Endodermal cell (in vitro differentiated cells): ENCODE data around the gene TAF6. TPM values are rescaled to one million over a fixed set of nuclear protein-coding genes. Genes with fewer than 3 reads are reported as not detected.
"Not testable (repeated sequence)": the region's sequence is repeated elsewhere in the genome, so short reads cannot be mapped to it uniquely, and the experiment has no call there.

Experiments
- DNase-seq: peaks from one replicate; pipeline ENCODE4 v3.0.0-alpha.2; 2017
- H3K27ac ChIP-seq: 2 replicates; pipeline ENCODE4 v1.5.1; 2013; ENCODE audit warnings: mild to moderate bottlenecking, low read depth, low read length, moderate library complexity
- H3K27me3 ChIP-seq: 2 replicates; pipeline ENCODE4 v1.6.1; 2013; ENCODE audit warnings: mild to moderate bottlenecking, low read length, moderate library complexity; ENCODE audit not compliant: insufficient read depth, control insufficient read depth, poor library complexity, severe bottlenecking
- H3K36me3 ChIP-seq: 2 replicates; pipeline ENCODE4 v1.7.0; 2013; ENCODE audit warnings: mild to moderate bottlenecking, low read length, moderate library complexity; ENCODE audit not compliant: control insufficient read depth, insufficient read depth
- H3K4me1 ChIP-seq: one replicate; pipeline ENCODE4 v1.7.0; 2013; ENCODE audit warnings: low read length; ENCODE audit not compliant: control insufficient read depth, insufficient read depth
- H3K4me3 ChIP-seq: 2 replicates; pipeline ENCODE4 v1.5.1; 2013; ENCODE audit warnings: mild to moderate bottlenecking, low read length, moderate library complexity
- H3K9ac ChIP-seq: 2 replicates; pipeline ENCODE4 v1.6.1; 2013; ENCODE audit warnings: mild to moderate bottlenecking, low read length, moderate library complexity; ENCODE audit not compliant: poor library complexity, severe bottlenecking; ENCODE audit errors: extremely low read depth
- H3K9me3 ChIP-seq: 2 replicates; pipeline ENCODE4 v1.6.1; 2013; ENCODE audit warnings: mild to moderate bottlenecking, low read length, moderate library complexity; ENCODE audit not compliant: control insufficient read depth
- H3K27ac Mint-ChIP-seq: 2 replicates; pipeline ENCODE4 v1.8.0; 2020; ENCODE audit warnings: mixed read lengths
- H3K27me3 Mint-ChIP-seq: 2 replicates; pipeline ENCODE4 v1.8.0; 2021; ENCODE audit warnings: mild to moderate bottlenecking, mixed read lengths; ENCODE audit not compliant: insufficient read depth
- H3K36me3 Mint-ChIP-seq: 2 replicates; pipeline ENCODE4 v1.8.0; 2020; ENCODE audit warnings: low read depth, mixed read lengths
- H3K4me1 Mint-ChIP-seq: 2 replicates; pipeline ENCODE4 v1.8.0; 2020; ENCODE audit warnings: mixed read lengths
- H3K4me3 Mint-ChIP-seq: 2 replicates; pipeline ENCODE4 v1.8.0; 2020; ENCODE audit warnings: mild to moderate bottlenecking, moderate library complexity, mixed read lengths
- H3K9me3 Mint-ChIP-seq: 2 replicates; pipeline ENCODE4 v1.8.0; 2020; ENCODE audit warnings: mild to moderate bottlenecking, mixed read lengths
- WGBS, 2 experiments: methylation state at CpG; one replicate each; pipeline versions ENCODE4 v1.1.5 to v1.1.7; 2013; ENCODE audit warnings: missing lambda C conversion rate in 2 of 2, mixed read lengths in 1 of 2; ENCODE audit not compliant: insufficient coverage in 1 of 2, insufficient read length in 1 of 2; 5-methylcytosine and 5-hydroxymethylcytosine counted together
- total RNA-seq, 2 donors: library from RNA; stranded (reverse); fragmentation: NEBNext Ultra II Directional in 1 of 2; extraction: Animal tissue kit (Norgen Biotek cat#: 25700) in 1 of 2; gene quantifications; 2 replicates in 1 of 2; 3 replicates in 1 of 2; pipeline ENCODE4 v1.2.1, GENCODE V29; 2021
- TF ChIP-seq, protein P1 (sequence below): fragments of 200-600 bp; sonication (generic); conservative IDR thresholded peaks from 2 replicates; pipeline ENCODE4 v1.5.0; 2021; ENCODE audit warnings: antibody characterized with exemption, mild to moderate bottlenecking

TAF6 gene
- total RNA-seq, 2 donors from 2014 or later, result 83.1 to 113 TPM

DNA sequence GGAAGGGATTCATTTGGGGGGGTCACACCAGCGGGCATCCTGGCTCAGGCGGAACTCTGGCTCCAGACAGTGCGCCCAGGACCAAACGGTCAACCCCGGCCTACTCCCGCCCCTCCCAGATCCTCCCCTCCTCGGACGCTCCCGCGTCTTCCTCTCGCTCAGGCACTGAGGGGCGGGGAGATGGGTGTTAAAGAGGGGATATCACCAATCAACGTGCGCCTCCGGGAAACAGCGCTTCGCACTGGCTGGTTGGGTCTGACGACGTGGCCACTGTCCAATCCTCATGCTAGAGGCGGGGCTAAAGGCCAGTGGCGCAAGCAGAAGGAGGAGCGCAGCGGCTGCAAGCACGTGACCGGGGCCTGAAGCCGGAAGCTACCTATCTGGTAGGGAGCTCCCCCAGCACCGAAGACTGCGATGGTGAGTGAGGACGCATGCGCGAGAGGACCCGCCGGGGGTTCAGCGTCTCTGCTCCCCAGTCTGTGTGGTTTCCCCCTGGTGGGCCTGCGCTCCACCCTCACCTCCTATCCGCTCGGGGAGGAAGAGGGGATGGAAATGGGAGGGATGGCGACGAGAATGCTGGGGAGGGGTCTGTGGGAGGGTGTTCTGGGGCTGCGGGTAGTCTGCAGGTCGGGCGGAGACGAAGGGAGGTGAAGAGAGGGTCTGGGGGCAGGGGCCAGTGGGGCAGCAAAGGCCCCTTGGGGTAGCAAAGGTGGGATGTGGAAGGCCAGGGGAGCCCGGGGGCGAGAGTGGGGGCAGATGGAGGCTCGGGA lies 29.6 kb upstream of the TAF6 start, which contains the start of gene LAMTOR4:
LAMTOR4 (plus strand) TSS at position 360 of the 770 bp plus-strand sequence; CDS start at position 415, 55 bp downstream.
- Mint-ChIP-seq H3K9me3 (peaks cover 16% of the 10 kb centered on the region), H3K36me3 (peaks cover 28% of the 10 kb centered on the region), H3K27me3 (no peaks in the 10 kb centered on the region), H3K4me3 (peak within 1 kb of the TSS; percentile 99), H3K4me1 (peaks cover 19% of the 10 kb centered on the region), H3K27ac (peak within 1 kb of the TSS; percentile 97)
- Histone ChIP-seq H3K9me3 (no peaks in the 10 kb centered on the region), H3K9ac (peak within 1 kb of the TSS; percentile 56), H3K4me3 (peak within 1 kb of the TSS; percentile 97), H3K27me3 (no peaks in the 10 kb centered on the region), H3K4me1 (peaks cover 8% of the 10 kb centered on the region), H3K36me3 (peaks cover 18% of the 10 kb centered on the region), H3K27ac (peak within 1 kb of the TSS; percentile 16)
- TF ChIP-seq, protein P1, sequence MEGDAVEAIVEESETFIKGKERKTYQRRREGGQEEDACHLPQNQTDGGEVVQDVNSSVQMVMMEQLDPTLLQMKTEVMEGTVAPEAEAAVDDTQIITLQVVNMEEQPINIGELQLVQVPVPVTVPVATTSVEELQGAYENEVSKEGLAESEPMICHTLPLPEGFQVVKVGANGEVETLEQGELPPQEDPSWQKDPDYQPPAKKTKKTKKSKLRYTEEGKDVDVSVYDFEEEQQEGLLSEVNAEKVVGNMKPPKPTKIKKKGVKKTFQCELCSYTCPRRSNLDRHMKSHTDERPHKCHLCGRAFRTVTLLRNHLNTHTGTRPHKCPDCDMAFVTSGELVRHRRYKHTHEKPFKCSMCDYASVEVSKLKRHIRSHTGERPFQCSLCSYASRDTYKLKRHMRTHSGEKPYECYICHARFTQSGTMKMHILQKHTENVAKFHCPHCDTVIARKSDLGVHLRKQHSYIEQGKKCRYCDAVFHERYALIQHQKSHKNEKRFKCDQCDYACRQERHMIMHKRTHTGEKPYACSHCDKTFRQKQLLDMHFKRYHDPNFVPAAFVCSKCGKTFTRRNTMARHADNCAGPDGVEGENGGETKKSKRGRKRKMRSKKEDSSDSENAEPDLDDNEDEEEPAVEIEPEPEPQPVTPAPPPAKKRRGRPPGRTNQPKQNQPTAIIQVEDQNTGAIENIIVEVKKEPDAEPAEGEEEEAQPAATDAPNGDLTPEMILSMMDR, result peak; percentile 21
- DNase-seq, result peak; percentile 99
- 0 to 1% methylated on average over 17 to 44 of the region's 46 CpGs for WGBS, 2 experiments

DNA sequence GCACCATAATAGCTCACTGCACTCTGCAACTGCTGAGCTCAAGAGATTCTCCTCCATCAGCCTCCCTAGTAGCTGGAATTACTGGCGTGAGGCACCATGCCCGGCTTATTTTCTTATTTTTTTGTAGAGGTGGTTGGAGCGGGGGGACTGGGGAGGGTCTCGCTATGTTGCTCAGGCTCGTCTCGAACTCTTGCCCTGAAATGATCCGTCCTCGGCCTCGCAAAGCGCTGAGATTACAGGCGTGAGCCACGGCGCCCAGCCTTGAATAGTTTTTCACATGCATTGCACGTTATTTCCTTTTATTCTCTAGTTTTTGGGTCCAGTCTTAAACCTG lies 29.0 kb upstream of the TAF6 start:
- Mint-ChIP-seq H3K4me3 (peak overlapping the region; percentile 99), H3K4me1 (peaks cover 16% of the 10 kb centered on the region), H3K27me3 (no peaks in the 10 kb centered on the region), H3K9me3 (peaks cover 16% of the 10 kb centered on the region), H3K36me3 (peaks cover 24% of the 10 kb centered on the region), H3K27ac (peak overlapping the region; percentile 97)
- peak overlapping the region; percentile 16 for H3K27ac ChIP-seq
- peaks cover 13% of the 10 kb centered on the region for H3K36me3 ChIP-seq
- peak overlapping the region; percentile 97 for H3K4me3 ChIP-seq
- no peaks in the 10 kb centered on the region for H3K9me3 ChIP-seq
- TF ChIP-seq, protein P1, result no peak
- DNase-seq, result no peak
- H3K9ac ChIP-seq, result no peak overlapping the region
- H3K27me3 ChIP-seq, result no peaks in the 10 kb centered on the region
- peaks cover 3% of the 10 kb centered on the region for H3K4me1 ChIP-seq
- WGBS, 2 experiments, result 75 to 93% methylated on average over 9 to 14 of the region's 14 CpGs

DNA sequence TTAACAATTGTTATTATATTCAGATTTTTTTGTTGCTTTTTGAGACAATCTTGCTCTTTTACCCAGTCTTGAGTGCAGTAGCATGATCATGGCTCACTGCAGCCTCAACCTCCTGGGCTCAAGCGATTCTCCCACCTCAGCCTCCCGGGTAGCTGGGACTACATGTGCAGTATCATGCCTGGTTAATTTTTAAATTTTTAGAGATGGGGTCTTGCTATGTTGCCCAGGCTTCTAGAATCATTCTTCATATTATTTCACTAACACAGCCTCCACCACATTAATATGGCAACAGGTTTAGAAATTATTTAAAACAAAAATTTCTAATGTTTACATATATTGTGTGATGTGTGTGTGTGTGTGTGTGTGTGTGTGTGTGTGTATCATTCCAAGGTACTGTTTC lies 28.1 kb upstream of the TAF6 start:
- Histone ChIP-seq H3K4me1 (peaks cover 3% of the 10 kb centered on the region), H3K27ac (no peak overlapping the region), H3K27me3 (no peaks in the 10 kb centered on the region), H3K9me3 (no peaks in the 10 kb centered on the region), H3K36me3 (peaks cover 4% of the 10 kb centered on the region), H3K9ac (no peak overlapping the region), H3K4me3 (no peak overlapping the region)
- Mint-ChIP-seq H3K27me3 (no peaks in the 10 kb centered on the region), H3K27ac (no peak overlapping the region), H3K9me3 (peaks cover 16% of the 10 kb centered on the region), H3K4me3 (no peak overlapping the region), H3K36me3 (peaks cover 17% of the 10 kb centered on the region), H3K4me1 (peaks cover 12% of the 10 kb centered on the region)
- no peak for DNase-seq
- 97 to 100% methylated on average over 2 of the region's 2 CpGs for WGBS, 2 experiments
- TF ChIP-seq, protein P1, result no peak

DNA sequence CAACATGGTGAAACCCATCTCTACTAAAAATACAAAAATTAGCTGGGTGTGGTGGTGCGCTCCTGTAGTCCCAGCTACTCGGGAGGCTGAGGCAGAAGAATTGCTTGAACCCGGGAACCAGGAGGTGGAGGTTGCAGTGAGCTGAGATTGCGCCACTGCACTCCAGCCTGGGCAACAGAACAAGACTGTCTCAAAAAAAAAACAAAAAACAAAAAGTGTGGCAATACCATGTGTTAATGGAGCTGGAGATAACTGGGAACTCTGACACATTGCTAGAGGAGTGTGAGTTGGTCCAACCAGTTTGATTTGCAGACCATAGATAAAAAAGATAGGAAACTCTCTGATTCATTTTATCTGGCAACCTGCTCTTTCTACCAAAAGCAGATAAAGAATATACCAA lies 27.2 kb upstream of the TAF6 start:
- H3K9ac ChIP-seq, H3K9me3 ChIP-seq, H3K27ac Mint-ChIP-seq, H3K27ac ChIP-seq, H3K36me3 Mint-ChIP-seq, H3K4me3 Mint-ChIP-seq, H3K27me3 ChIP-seq, H3K36me3 ChIP-seq, H3K4me3 ChIP-seq, DNase-seq, H3K27me3 Mint-ChIP-seq, H3K4me1 ChIP-seq: not testable (repeated sequence)
- peaks cover 16% of the 10 kb centered on the region for H3K9me3 Mint-ChIP-seq
- WGBS, 2 experiments, result 67 to 93% methylated on average over 1 to 4 of the region's 4 CpGs
- H3K4me1 Mint-ChIP-seq, result peaks cover 13% of the 10 kb centered on the region
